ENCODE results near the gene RBM14.

Gene RBM14

GRCh38 chr11:66592457-66593302, 23.8 kb upstream of the RBM14 start, which contains the start of the genes CCDC87 and CCS:
CCDC87 (minus strand) TSS chr11:66593063; CDS start chr11:66593015, 48 bp downstream.
CCS (plus strand) TSS chr11:66593185; CDS start chr11:66593262, 77 bp downstream.
- Histone ChIP-seq H3K4me3 (replicated peaks; ENCODE audit: insufficient read depth, low read length) (peak within 1 kb of the TSS; percentile 56), H3K27me3 (ENCODE audit: insufficient read depth, poor library complexity, severe bottlenecking) (no peaks in the 10 kb centered on the region), H3K27ac (replicated peaks) (peak within 1 kb of the TSS; percentile 75)
- TF ChIP-seq GABPA (IDR thresholded peaks at IDR 0.05; ENCODE audit: low read depth) (no peak), POLR2AphosphoS5 (IDR thresholded peaks at IDR 0.05; ENCODE audit: low read depth) (peak; percentile 92), REST (IDR thresholded peaks at IDR 0.05; ENCODE audit: insufficient replicate concordance, low read depth) (peak; percentile 16), CTCF (IDR thresholded peaks at IDR 0.05; ENCODE audit: insufficient read depth, low read length) (peak; percentile 48), SPI1 (IDR thresholded peaks at IDR 0.05; ENCODE audit: borderline replicate concordance, low read depth) (no peak)
- DNase-seq (ENCODE audit: low read depth in 1 of 2, low spot score in 1 of 2), result peak; percentile 88 to 96

GRCh38 chr11:66593303-66593635, 23.2 kb upstream of the RBM14 start:
- DNase-seq (ENCODE audit: low read depth in 1 of 2, low spot score in 1 of 2), result no peak
- TF ChIP-seq CTCF (IDR thresholded peaks at IDR 0.05; ENCODE audit: insufficient read depth, low read length) (no peak), REST (IDR thresholded peaks at IDR 0.05; ENCODE audit: insufficient replicate concordance, low read depth) (no peak), GABPA (IDR thresholded peaks at IDR 0.05; ENCODE audit: low read depth) (no peak), SPI1 (IDR thresholded peaks at IDR 0.05; ENCODE audit: borderline replicate concordance, low read depth) (no peak), POLR2AphosphoS5 (IDR thresholded peaks at IDR 0.05; ENCODE audit: low read depth) (no peak)
- Histone ChIP-seq H3K27me3 (ENCODE audit: insufficient read depth, poor library complexity, severe bottlenecking) (no peaks in the 10 kb centered on the region), H3K27ac (replicated peaks) (peak overlapping the region; percentile 75), H3K4me3 (replicated peaks; ENCODE audit: insufficient read depth, low read length) (peak overlapping the region; percentile 56)

GRCh38 chr11:66593650-66594049, 22.8 kb upstream of the RBM14 start:
- no peaks in the 10 kb centered on the region for H3K27me3 ChIP-seq (ENCODE audit: insufficient read depth, poor library complexity, severe bottlenecking)
- no peak for TF ChIP-seq GABPA (IDR thresholded peaks at IDR 0.05; ENCODE audit: low read depth)
- no peak for TF ChIP-seq REST (IDR thresholded peaks at IDR 0.05; ENCODE audit: insufficient replicate concordance, low read depth)
- no peak for TF ChIP-seq SPI1 (IDR thresholded peaks at IDR 0.05; ENCODE audit: borderline replicate concordance, low read depth)
- TF ChIP-seq POLR2AphosphoS5 (IDR thresholded peaks at IDR 0.05; ENCODE audit: low read depth), result no peak
- TF ChIP-seq CTCF (IDR thresholded peaks at IDR 0.05; ENCODE audit: insufficient read depth, low read length), result no peak
- H3K4me3 ChIP-seq (replicated peaks; ENCODE audit: insufficient read depth, low read length), result peak overlapping the region; percentile 56
- peak overlapping the region; percentile 75 for H3K27ac ChIP-seq (replicated peaks)
- no peak for DNase-seq (ENCODE audit: low read depth in 1 of 2, low spot score in 1 of 2)
